HG03457 (cell line): ENCODE data around the gene SPTSSB.

ENCODE experiments used
- ATAC-seq: cut with Tn5 transposase; IDR thresholded peaks from one replicate; pipeline ENCODE4 v1.9.1; 2021; ENCODE audit warnings: moderate number of reproducible peaks; ENCODE audit not compliant: unreplicated experiment

Gene SPTSSB

DNA sequence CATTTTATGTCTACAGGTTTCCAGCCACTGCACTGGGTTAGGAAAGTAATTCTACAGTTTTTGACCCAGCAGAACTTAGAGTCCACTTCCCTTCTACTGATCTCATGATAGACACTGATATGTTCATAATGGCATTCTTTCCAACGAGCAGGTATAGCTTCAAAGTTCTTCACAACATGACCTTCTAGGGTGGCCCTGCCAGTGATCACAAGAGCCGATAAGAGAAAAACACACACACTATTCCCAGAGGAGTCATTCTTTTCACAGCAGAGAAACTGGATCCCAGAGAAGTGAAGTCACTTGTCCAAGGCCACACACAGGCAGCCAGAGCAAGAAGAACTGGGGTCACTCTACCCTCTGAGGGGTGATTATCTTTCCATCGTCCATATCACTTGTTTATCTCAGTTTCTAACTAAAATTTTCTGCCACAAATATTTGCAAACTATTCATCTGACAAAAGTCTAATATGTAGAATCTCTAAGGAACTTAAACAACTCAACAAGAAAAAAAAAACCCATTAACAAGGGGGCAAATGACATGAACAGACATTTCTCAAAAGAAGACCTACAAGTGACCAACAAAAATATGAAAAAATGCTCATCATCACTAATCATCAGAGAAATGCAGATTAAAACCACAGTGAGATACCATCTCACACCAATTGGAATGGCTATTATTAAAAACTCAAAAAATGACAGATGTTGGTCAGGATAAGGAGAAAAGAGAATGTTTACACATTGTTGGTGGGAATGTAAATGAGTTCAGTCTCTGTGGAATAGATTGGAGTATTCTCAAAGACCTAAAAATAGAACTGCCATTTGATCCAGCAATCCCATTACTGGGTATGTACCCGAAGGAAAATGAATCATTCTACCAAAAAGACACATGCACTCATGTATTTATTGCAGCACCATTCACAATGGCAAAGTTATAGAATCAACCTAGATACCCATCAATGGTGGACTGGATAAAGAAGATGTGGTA is 31.5 kb downstream of the SPTSSB start:
- ATAC-seq: no peak

DNA sequence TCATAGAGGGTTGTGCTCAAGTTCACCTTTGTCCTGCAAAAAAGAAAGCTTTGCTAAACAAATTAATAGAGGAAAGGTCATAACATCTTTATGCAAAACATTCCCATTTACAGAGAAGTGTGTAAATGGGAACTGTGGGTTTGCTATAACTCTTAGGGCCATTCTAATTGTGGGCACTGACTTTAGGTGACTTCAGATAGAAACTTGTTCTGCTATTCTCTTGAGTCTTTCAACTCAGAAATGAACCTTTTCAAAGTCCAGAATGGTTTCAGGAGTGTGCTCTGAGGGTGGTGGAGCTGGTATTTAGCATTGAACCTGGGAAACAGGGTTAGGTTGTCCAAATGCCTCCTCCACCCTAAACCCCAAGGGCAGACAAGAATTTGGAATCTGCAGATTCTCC is 34.0 kb downstream of the SPTSSB start:
- no peak for ATAC-seq

DNA sequence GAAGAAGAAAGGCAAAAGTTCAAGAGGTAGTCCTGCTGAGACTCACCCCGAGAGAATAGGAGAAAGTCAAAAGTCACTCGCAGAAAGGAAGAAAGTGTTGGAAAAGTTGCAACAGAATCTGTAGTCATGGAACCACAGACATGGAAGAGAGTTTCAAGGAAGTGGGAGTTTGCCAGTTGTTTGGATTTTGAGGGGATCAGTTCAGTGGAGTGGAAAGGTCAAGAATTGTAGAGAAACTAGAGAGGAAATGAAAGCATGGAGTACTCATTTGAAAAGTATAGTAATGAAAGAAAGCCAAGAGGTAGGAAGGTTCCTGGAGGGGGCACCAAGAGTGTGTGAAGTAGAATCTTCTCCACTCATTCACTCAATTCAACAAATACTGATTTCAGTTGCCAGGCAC is 34.7 kb downstream of the SPTSSB start:
- ATAC-seq: no peak

DNA sequence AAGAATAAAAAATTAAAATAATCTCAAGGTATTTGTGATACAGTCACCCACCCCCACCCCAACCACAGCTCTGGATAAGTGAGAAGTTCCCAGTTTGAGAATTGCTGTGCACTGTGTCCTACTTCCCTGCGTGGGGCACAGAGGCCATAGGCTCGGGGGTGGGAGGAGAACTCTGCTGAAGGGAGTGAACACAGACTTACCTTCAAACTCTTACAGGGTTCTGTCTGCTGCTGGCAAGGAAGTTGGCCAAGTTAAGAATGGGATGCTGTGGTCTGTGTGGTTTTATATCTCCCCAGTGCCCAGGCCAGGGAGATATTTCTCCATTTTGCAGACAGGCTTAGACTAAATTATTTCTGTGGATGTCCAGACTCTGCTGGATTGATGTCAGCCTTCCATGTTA is 37.6 kb downstream of the SPTSSB start:
- ATAC-seq: no peak

DNA sequence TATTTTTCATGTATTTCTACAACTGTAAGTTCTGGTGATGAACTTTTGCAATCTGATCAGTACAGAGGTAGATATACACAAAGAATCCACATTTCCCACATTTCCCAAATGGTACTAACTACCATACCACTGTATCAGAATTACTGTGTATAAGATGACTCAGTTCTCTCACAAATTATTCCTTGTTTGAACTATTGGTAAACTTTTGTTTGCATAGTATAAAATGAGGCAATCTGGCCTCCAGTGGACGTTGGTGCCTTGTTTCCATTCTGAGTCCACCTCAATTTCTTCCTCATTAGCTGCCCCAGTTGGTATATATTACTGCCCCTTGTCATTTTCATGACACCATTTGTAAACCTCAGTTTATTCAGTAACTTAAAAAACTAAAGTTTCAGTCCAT is 38.5 kb downstream of the SPTSSB start:
- no peak for ATAC-seq

DNA sequence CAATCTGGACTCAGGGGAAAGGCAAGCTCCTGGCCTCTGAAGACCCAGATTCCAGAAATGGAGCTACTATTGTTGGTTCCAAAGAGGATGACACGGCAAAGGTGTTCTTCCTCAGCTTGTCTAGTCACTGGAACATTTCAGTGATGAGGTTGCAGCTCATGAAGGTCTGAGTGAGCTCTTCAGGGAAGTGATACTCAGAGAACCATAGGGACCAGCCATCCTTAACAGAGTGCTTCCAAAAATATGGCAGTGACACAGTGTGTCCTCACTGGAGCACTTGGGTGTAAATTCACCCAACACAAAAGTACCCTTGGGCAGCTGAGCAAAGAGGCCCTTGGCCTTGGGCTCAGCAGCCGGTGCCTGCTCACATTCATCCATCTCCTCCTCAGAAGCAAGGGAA is 46.3 kb downstream of the SPTSSB start:
- no peak for ATAC-seq

DNA sequence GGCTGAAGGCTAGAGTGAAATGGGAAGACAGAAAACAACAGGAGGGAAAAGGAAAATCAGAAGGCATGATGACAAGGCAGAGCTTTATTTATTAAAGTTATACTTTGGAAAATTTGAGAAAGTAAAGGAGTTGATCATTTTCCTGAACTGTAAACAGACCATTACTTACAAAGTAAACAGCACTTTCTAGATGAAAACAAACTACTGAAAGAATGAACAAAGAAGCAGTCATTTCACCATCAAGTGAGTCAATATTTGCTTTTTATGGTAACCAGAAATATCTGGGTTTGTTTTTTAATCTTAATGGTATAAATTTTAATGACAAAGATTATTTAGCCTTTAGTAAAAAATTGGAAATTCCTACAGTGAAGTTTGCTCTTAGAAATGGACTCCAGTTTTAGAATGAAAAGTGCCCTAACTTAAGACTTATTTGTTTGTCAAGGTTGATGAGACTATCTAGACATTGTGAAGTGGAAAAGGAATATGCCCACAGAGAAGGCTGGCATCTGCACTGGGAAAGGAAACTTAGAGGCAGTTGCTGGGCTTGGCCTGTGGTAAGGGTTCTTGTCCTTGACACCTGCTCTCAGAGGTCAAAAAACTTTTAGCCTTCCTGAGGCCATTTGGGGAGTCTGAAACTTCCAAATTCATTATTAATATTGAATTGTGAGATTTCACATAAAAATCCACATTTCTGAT is 47.2 kb downstream of the SPTSSB start:
- ATAC-seq: no peak

DNA sequence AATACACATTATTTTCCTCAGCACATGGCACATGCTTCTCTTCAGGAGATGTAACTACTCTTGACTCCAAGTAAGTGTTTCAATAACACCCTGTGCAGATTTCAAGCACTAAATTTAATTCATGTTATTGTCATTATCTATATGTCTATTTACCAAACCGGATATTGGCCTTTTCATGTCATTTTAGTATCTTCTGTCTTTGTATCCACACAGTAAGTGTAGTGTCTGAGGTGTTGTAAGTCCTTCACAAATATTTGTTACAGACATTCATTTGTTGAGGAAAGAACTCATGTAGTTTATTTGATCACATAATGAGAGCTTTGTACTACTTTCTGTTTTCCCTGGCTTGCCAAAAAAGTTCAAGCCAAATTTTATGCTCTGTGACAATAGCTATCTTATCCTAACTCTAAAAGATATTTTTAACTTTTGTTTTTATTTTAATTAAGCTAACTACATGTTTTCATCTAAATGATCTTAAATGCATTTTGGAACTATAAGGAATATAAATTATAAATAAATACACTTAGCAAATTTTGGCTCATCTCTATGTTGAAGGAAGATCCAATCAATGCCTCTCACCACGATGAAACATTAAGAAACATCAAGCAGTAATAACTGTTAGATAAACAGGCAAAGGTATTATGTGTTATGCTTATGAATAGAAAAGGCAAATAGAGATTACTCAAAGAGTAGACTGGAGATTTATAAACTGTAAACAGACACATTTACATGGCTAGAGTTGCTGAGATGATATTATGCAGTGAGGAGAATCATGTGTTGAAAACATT is 48.3 kb downstream of the SPTSSB start:
- ATAC-seq: no peak

DNA sequence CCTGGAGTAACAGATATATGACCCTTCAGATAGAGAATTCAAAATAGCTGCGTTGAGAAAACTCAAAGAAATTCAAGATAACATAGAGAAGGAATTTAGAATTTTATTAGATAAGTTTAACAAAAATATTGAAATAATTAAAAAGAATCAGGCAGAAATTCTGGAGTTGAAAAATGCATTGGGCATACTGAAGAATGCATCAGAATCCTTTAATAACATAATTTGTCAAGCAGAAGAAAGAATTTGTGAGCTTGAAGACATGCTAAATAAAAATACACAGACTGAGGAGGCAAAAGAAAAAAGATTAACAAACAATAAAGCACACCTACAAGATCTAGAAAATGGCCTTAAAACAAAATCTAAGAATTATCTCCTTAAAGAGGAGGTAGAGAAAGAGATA is 50.5 kb downstream of the SPTSSB start:
- ATAC-seq: no peak

DNA sequence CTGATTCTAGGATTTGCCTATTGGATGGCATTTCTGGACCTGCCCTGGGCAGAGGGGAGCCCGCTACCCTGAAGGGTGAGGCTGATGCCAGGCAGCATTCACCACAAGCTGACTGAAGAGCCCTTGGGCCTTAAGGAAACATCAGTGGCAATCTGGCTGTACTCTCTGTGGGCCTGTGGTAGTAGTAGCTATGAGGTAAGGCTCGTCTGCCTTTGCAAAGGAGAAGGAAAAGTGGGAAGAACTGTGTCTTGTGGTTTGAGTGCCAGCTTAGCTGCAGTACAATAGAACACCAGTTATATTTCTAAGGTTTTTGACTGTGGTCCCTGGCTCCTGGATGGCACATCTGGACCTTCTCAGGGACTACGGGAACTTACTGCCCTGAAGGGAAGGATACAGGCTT is 51.5 kb downstream of the SPTSSB start:
- ATAC-seq: no peak

DNA sequence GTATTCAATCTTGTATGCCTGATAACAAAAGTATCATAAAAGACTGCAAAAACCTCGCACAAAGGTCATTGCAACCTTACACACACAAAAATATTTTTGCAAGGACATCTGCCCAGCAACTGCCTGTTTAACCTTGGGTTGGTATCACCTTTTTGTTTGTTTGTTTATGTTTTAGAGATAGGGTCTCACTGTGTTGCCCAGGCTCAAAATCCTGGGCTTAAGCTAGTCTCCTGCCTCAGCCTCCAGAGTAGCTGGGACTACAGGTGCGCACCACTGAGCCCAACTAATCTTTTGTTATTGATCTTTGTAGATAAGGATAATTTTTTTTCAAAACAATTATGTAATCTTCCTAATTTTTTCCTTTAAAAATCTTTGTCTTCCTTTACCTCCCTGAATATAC is 54.2 kb downstream of the SPTSSB start:
- no peak for ATAC-seq

DNA sequence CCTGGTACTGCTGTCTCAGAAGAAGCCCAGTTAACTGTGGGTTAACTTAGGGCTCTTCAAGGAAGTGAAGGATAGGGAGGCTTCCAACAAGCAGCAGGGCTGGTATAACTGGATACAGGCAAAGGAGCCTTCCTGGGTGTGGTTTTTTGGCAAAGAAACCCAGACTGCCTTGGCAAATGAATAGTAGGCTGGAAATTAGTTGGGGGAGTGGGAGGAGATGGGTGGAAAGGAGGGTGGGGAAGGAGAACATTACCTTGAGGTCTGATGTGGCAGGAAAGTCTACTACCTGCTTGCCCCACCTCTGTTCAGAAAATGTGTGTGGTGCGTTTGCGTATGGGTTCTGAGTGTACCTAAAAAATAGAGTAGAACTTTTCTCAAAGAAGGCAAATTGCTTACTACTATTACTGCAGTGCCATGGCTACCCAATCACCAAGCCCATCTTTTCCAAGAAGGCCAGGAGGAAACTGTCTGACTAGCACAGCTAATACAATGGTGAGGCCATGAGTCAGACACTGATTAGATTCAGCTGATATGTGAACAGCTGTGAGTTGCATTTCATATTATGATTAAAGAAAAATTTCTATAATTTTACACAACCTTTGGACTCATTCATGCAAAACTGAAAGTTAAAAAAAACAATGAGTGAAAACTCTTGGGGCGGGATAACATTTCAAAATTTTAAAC is 55.2 kb downstream of the SPTSSB start:
- no peak for ATAC-seq

DNA sequence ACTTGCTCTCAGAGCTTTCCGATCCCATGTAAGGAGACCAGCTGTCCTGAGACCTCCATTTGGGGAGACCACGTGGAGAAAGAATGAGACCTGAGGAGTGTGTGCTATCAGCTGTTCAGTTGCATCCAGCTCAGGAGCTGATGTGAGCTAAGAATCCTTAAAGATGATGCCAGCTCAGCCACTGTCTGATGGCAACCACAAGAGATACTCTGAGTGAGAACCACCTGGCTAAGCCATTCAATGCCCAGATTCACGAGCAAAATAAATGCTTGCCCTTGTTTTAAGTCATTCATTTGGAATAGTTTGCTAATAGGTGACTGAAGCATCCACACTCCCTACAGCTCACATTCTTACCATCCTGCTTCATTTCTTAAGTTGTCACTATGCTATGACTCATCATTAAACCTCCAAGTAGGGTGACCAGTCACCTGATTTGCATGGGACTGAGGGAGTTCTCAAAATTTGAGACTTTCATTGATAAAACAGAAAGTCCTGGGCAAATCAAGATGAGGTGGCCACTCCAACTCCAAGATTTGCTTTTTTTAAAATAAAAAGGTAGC is 56.4 kb downstream of the SPTSSB start:
- peak; percentile 55 for ATAC-seq

DNA sequence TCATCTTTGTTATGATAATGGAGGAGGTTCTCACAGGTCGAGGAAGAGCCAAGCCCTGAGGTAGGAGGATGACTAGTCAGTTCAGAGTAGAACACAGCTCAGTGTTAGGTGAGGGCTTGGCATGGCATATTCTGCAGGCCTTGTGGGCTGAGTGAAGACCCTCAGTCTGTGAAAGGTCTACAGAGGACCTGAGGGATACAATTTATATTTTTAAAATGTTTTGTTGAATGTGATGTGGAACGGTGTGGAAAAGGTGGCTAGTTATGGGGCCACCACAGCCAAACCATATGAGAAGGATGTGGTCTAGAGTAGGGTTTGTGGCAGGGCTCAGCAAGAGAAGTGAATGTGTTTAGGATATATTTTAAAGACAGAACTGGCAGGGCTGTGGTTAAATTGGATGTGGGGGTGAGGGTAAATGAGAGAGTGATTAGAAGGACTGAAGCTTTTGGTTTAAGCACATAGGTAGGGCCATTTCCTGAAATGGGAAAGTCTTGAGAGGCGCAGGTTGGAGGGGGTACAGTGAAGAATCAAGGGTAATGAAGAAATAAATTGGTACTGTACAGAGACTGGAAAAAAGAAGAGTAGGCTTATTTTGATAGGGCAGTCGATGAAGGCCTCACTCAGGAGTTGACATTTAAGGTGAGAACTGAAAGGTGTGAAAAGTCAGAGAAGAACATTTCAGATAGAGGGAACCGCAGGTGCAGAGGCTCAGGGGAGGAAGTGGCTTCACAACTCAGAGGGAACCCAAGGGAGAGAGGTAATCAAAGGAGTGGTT is 60.5 kb downstream of the SPTSSB start:
- ATAC-seq: peak; percentile 81

DNA sequence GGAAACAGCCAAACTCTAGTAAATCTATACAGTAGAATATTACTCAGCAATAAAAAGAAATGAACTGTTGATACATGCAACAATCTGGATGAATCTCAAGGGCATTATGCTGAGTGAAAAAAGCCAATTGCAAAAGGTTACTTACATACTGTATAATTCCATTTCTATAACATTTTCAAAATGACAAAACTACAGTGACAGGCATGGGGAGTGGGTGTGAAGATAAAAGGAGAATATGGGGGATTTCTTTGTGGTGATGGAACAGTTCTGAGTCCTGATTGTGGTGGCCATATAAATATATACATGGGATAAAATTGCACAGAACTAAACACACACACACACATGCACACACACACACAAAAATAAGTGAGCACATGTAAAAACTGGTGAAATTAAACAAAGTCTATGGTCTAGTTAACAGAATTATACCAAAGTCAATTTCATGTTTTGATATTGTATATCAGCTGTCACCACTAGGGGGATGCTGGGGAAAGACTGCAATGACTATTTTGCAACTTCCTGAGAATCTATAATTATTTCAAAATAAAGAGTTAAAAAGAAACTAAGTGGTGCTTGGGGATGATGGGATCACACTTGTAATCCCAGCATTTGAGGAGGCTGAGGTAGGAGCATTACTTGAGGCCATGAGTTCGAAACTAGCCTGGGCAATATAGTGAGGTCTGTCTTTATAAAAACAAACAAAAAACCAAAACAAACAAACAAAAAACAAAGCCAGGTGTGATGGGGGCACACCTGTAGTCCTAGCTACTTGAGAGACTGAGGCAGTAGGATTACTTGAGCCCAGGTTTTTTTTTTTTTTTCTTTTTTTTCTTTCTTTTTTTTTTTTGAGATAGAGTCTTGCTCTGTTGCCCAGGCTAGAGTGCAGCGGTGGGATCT is 66.0 kb downstream of the SPTSSB start:
- ATAC-seq: no peak

DNA sequence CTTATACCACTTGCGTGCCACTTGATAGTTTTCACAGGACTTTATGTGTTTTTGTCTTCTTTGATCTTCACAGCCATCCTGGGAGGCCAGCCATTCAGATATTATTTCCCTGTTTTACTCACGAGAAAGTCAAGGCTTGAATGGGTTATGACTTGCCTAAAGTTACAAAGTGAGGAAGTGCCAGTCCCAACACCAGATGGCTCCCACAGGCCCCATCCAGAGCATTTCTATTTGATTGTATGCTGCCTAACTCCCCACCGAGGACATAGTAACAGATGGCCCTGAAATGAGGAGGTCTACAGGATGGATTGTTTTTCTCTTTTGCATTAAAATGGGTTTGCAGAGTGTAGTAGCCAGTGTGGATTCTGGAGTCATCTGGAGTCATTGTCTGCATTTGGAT is 74.5 kb downstream of the SPTSSB start:
- ATAC-seq: no peak

DNA sequence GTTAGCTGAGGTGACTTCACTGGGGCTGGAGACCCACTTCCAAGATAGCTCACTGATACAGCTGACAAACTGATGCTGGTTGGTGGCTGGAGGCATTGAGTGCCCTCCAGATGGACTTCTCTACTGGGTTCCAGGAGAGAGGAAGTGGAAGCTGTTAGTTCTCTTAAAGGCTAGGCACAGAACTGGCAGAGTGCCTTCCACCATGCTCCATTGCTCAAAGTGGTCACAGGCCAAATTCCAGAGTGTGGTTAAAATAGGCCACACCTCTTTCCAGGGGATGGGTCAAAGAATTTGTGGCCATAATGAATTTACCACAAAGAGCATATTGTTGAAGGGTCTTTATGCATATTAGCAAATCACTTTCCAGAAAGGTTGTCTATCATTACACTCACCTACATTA is 76.0 kb downstream of the SPTSSB start:
- no peak for ATAC-seq
